HepG2 (cell line): ENCODE data around the gene ZNF722. TPM values are rescaled to one million over a fixed set of nuclear protein-coding genes. Genes with fewer than 3 reads are reported as not detected.

ENCODE experiments used
- ATAC-seq: fragments of 200-7000 bp; cut with Tn5 transposase; 3 replicates; pipeline ENCODE4 v1.9.1; 2020; ENCODE audit warnings: mild to moderate bottlenecking, moderate library complexity
- BruUV-seq: library from RNA; stranded (reverse); fragments of 400-500 nt; replicated peaks from 2 replicates; lab custom pipeline; 2021; lab: Mats Ljungman, UMichigan
- CTCF ChIA-PET: fragments of 300-600 bp; formaldehyde crosslinking; extraction: SDS; loops from one replicate; lab custom pipeline; 2021; ENCODE audit warnings: low total read pairs, inconsistent platforms, low intra/inter-chr PET ratio; lab: Yijun Ruan, JAX
- POLR2A ChIA-PET: fragments of 350-600 bp; sonication (Branson Sonifier 250); formaldehyde crosslinking; loops from one replicate; lab custom pipeline; 2020; ENCODE audit warnings: antibody characterized with exemption, inconsistent platforms; lab: Yijun Ruan, JAX
- DNase-seq: peaks from one replicate; pipeline ENCODE4 v3.0.0-alpha.2; 2015; ENCODE audit warnings: low spot score
- FAIRE-seq: peaks from 3 replicates; lab custom pipeline; 2011; peaks lifted over from hg19 to GRCh38; lab: Jason Lieb, UNC
- H2AFZ ChIP-seq: one replicate; pipeline ENCODE4 v1.6.1; 2011; ENCODE audit warnings: low read length, inconsistent platforms
- H3K27ac ChIP-seq: fragments of 300-600 bp; 3 replicates; pipeline ENCODE4 v1.8.0; 2011; ENCODE audit warnings: mixed run types, mild to moderate bottlenecking, mixed read lengths, low read length, inconsistent platforms; ENCODE audit not compliant: insufficient read depth; ENCODE audit errors: extremely low read length
- H3K27me3 ChIP-seq, 2 experiments: fragments of 200-600 bp in 1 of 2; 2 replicates in 1 of 2; 3 replicates in 1 of 2; pipeline versions ENCODE4 v1.6.0 to v1.8.0; 2011; ENCODE audit warnings: low read length in 2 of 2, mild to moderate bottlenecking in 2 of 2, moderate library complexity in 2 of 2, inconsistent platforms in 1 of 2; ENCODE audit not compliant: insufficient read depth in 2 of 2, control insufficient read depth in 1 of 2
- H3K36me3 ChIP-seq, 2 experiments: fragments of 200-600 bp in 1 of 2; replicated peaks in 1 of 2; 2 replicates in 1 of 2; 3 replicates in 1 of 2; pipeline versions ENCODE4 v1.5.1 to v1.8.0; 2011; ENCODE audit warnings: low read length in 2 of 2, inconsistent platforms in 1 of 2; ENCODE audit not compliant: insufficient read depth in 2 of 2, control insufficient read depth in 1 of 2
- H3K4me1 ChIP-seq: 2 replicates; pipeline ENCODE4 v1.5.1; 2012; ENCODE audit warnings: low read length, inconsistent platforms; ENCODE audit not compliant: insufficient read depth
- H3K4me2 ChIP-seq: 2 replicates; pipeline ENCODE4 v1.6.0; 2011; ENCODE audit warnings: low read depth, low read length, inconsistent platforms
- H3K4me3 ChIP-seq, 3 experiments: fragments of 200-600 bp in 1 of 3; sonication (generic), shearing (Covaris generic) in 1 of 3; replicated peaks in 1 of 3; 2 replicates each; pipeline ENCODE4 v1.5.1; 2011 to 2016; ENCODE audit warnings: low read length in 3 of 3, inconsistent platforms in 2 of 3, low read depth in 2 of 3, mild to moderate bottlenecking in 2 of 3, control low read depth in 1 of 3, mixed read lengths in 1 of 3; ENCODE audit not compliant: insufficient read depth in 1 of 3
- H3K79me2 ChIP-seq: one replicate; pipeline ENCODE4 v1.6.1; 2011; ENCODE audit warnings: low read length, inconsistent platforms; ENCODE audit not compliant: insufficient read depth
- H3K9ac ChIP-seq: 2 replicates; pipeline ENCODE4 v1.6.0; 2011; ENCODE audit warnings: mild to moderate bottlenecking, low read depth, low read length, inconsistent platforms; ENCODE audit not compliant: insufficient read depth
- H3K9me3 ChIP-seq: 2 replicates; pipeline ENCODE4 v1.5.1; 2012; ENCODE audit warnings: mild to moderate bottlenecking, low read length
- H4K20me1 ChIP-seq: 2 replicates; pipeline ENCODE4 v1.6.0; 2011; ENCODE audit warnings: inconsistent platforms, mild to moderate bottlenecking, low read length, moderate library complexity; ENCODE audit not compliant: insufficient read depth
- ARNT ChIP-seq: fragments of 450-650 bp; IDR thresholded peaks from 2 replicates; pipeline ENCODE4 v1.6.1; 2017
- CEBPG ChIP-seq: IDR thresholded peaks from 2 replicates; pipeline ENCODE4 v1.6.1; 2016
- ELK4 ChIP-seq: sonication (generic); formaldehyde crosslinking; IDR thresholded peaks from 2 replicates; pipeline ENCODE4 v1.9.0; 2021; ENCODE audit warnings: missing genetic modification reagents, borderline replicate concordance
- GATA4 ChIP-seq: sonication (generic); IDR thresholded peaks from 2 replicates; pipeline ENCODE4 v1.6.1; 2016; ENCODE audit warnings: antibody characterized with exemption, low read depth, borderline replicate concordance
- HNF1A ChIP-seq, 2 experiments: sonication (generic) in 1 of 2; formaldehyde crosslinking in 1 of 2; IDR thresholded peaks; 2 replicates each; pipeline versions ENCODE4 v1.4.0 to v1.6.1; 2016 to 2020; ENCODE audit warnings: borderline replicate concordance in 1 of 2, low read depth in 1 of 2, mild to moderate bottlenecking in 1 of 2, missing genetic modification reagents in 1 of 2
- JUN ChIP-seq: sonication (generic); formaldehyde crosslinking; IDR thresholded peaks from 2 replicates; pipeline ENCODE4 v1.4.0; 2020; ENCODE audit warnings: mild to moderate bottlenecking, missing genetic modification reagents
- KDM4B ChIP-seq: sonication (generic); formaldehyde crosslinking; IDR thresholded peaks from 2 replicates; pipeline ENCODE4 v1.4.0; 2020; ENCODE audit warnings: missing genetic modification reagents
- MAFF ChIP-seq: IDR thresholded peaks from 2 replicates; pipeline ENCODE4 v1.6.1; 2011; ENCODE audit warnings: low read depth, low read length, improper control_type of control experiment
- ZNF33B ChIP-seq: sonication (generic); formaldehyde crosslinking; IDR thresholded peaks from 2 replicates; pipeline ENCODE4 v1.5.1; 2020; ENCODE audit warnings: mild to moderate bottlenecking, missing genetic modification reagents
- ZNF646 ChIP-seq: sonication (generic); formaldehyde crosslinking; IDR thresholded peaks from 2 replicates; pipeline ENCODE4 v1.9.0; 2021; ENCODE audit warnings: mild to moderate bottlenecking, missing genetic modification reagents
- ZNF782 ChIP-seq: sonication (generic); formaldehyde crosslinking; IDR thresholded peaks from 2 replicates; pipeline ENCODE4 v1.4.0; 2020; ENCODE audit warnings: missing genetic modification reagents, mild to moderate bottlenecking, borderline replicate concordance
- WGBS: methylation state at CpG from one replicate; pipeline ENCODE4 v1.1.6; 2017; ENCODE audit warnings: low lambda C conversion rate; 5-methylcytosine and 5-hydroxymethylcytosine counted together
- in situ Hi-C: cut with HindIII; loops from 2 replicates; pipeline ENCODE4 v1.10.0; 2017; ENCODE audit warnings: low pct_unique_long_range_greater_than_20kb; ENCODE audit not compliant: extremely low pct_ligation_motif_present
- intact Hi-C: fragments of 100-400 bp; cut with micrococcal nuclease; formaldehyde crosslinking; loops from one replicate; pipeline ENCODE4 v1.10.0; 2022; ENCODE audit not compliant: unreplicated experiment
- polyA plus RNA-seq, 8 experiments: library from polyadenylated mRNA; depleted of rRNA in 3 of 8; stranded (reverse) in 7 of 8; unstranded in 1 of 8; fragments of >200 nt; fragmentation: Illumina TruSeq in 4 of 8; extraction: Trizol in 4 of 8; gene quantifications; 2 replicates each; pipeline versions ENCODE4 v1.2.1 to v1.2.3, GENCODE V29; 2011 to 2016; ENCODE audit warnings: low read depth in 4 of 8, missing spikeins in 1 of 8, mixed read lengths in 1 of 8; ENCODE audit not compliant: insufficient read depth in 1 of 8
- total RNA-seq, 5 experiments: library from RNA; depleted of rRNA; stranded (reverse); fragments of >200 nt; fragmentation: Illumina TruSeq; extraction: Trizol; gene quantifications; 2 replicates each; pipeline ENCODE4 v1.2.3, GENCODE V29; 2016; ENCODE audit warnings: low read depth in 1 of 5

ZNF722 gene
- total and polyA plus RNA-seq, 2 of the 13 experiments (the other 11 are each of a cell fraction or from before 2014, with no cell fraction given) = not detected

- ChIA-PET CTCF (no interaction called here), POLR2A (no interaction called here)
- Histone ChIP-seq H3K4me1 (no peaks in the 10 kb centered on the region), H3K9me3 (peaks cover 92% of the 10 kb centered on the region), H4K20me1 (no peaks in the 10 kb centered on the region), H3K4me3 (no peak overlapping the region), H2AFZ (no peak overlapping the region), H3K36me3 (no peaks in the 10 kb centered on the region), H3K4me2 (no peak overlapping the region), H3K9ac (no peak overlapping the region), H3K27ac (no peak overlapping the region), H3K27me3 (no peaks in the 10 kb centered on the region), H3K79me2 (no peaks in the 10 kb centered on the region)
- in situ Hi-C loops (no loop called here), intact Hi-C loops (no loop called here)
- ATAC-seq (no peak), DNase-seq (no peak), FAIRE-seq (no peak)
- BruUV-seq = no TSS peak
- WGBS = 70% methylated on average over 10 of the region's 21 CpGs
- TF ChIP-seq KDM4B = no peak
- no peak for TF ChIP-seq MAFF
- TF ChIP-seq ZNF782 (CRISPR knock-in tag) = no peak
- no peak for TF ChIP-seq ZNF646 (CRISPR knock-in tag)
- no peak for TF ChIP-seq ARNT
- TF ChIP-seq ELK4 (CRISPR knock-in tag) = no peak
- no peak for TF ChIP-seq GATA4
- no peak for TF ChIP-seq CEBPG (CRISPR knock-in tag)
- TF ChIP-seq HNF1A (IDR thresholded peaks at IDR 0.05; ENCODE audit: low read depth) = no peak
- no peak for TF ChIP-seq HNF1A (CRISPR knock-in tag; IDR thresholded peaks at IDR 0.05; ENCODE audit: borderline replicate concordance)
- no peak for TF ChIP-seq JUN (CRISPR knock-in tag)
- no peak for TF ChIP-seq ZNF33B (CRISPR knock-in tag)
These were observed 38.4 kb downstream of the ZNF722 start for GRCh38 chr7:64037095-64037494.
